Activated CD4-positive, alpha-beta T cell treated with anti-CD3 and anti-CD28 coated beads, Interleukin-2, Interleukin-6, amounts not matched to agents 100 ng/mL and 50 ng/mL, durations not matched to agents 16 hours and 8 hours (primary cell): ENCODE results near the gene IQCE.
"Not testable (repeated sequence)": the region's sequence is repeated elsewhere in the genome, so short reads cannot be mapped to it uniquely, and the experiment has no call there.

Experiments
- DNase-seq: peaks from one replicate; pipeline ENCODE4 v3.0.0-alpha.2; 2020

The IQCE gene

DNA sequence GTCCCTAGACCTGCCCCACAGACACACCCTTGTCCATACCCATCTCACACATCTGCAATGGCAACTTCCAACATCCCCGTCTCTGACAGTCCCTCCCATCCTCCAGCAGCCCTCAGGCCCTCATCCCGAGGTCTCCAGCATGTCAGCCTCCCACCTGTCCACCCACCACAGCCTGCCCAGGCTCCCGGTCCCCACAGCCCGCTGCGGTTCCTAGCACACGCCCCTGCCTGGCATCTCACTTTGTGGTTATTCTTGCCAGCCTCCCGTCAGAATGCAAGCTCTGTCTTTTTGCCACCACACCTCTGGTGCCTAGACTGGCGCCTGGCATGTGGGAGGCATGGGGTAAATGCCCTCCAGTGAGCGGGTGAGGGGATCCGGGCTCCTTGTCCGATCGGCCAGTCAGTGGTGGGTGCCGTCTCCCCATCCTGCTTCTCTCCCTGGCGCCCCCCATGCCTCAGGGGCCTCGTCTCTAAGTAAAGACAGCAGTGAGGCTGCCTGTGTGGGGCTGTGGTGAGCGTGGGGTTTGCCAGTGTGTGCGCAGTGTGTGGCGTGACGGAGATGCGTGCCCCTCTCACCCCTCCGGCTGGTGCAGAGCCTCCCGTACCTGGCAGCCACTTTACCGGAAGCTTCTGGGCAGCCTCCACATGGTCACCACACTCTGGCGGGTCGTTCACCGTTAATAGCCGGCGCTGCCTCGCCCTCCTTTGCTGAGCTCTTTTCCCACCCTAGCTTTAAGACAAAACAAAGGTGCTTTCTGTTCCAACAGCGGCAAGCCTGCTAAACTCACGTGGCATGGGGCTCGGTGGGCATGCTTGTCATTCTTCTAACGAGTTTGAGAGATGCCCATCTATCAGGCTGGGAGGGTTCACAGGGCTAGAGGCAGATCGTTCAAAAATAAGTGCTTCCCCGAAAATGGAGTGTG is 44.5 kb downstream of the IQCE start:
- no peak for DNase-seq

DNA sequence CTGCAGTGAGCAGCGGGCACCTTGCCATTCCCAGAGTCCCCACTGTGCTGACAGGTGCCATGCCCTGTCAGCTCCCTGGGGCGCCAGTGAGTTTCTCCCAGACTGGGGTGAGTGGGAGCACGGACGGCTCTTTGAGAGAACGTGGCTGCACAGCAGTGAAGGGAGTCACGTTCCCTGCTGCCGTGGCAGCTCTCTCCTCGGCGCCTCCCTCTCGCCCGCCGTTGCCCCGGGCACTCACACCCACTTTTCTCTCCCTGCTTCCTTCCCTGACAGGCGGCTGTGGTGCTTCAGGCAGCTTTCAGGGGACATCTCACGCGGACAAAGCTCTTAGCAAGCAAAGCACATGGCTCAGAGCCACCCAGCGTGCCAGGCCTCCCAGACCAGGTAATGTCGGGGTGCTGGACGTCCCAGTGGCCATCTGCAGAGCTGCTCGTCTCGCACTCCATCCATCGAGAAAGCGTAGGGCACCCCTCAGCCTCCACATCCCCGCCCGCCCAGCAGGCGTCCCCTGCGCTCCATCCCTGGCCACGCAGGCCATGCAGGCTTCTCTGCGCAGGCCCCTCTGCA is 45.9 kb downstream of the IQCE start:
- DNase-seq, result no peak

DNA sequence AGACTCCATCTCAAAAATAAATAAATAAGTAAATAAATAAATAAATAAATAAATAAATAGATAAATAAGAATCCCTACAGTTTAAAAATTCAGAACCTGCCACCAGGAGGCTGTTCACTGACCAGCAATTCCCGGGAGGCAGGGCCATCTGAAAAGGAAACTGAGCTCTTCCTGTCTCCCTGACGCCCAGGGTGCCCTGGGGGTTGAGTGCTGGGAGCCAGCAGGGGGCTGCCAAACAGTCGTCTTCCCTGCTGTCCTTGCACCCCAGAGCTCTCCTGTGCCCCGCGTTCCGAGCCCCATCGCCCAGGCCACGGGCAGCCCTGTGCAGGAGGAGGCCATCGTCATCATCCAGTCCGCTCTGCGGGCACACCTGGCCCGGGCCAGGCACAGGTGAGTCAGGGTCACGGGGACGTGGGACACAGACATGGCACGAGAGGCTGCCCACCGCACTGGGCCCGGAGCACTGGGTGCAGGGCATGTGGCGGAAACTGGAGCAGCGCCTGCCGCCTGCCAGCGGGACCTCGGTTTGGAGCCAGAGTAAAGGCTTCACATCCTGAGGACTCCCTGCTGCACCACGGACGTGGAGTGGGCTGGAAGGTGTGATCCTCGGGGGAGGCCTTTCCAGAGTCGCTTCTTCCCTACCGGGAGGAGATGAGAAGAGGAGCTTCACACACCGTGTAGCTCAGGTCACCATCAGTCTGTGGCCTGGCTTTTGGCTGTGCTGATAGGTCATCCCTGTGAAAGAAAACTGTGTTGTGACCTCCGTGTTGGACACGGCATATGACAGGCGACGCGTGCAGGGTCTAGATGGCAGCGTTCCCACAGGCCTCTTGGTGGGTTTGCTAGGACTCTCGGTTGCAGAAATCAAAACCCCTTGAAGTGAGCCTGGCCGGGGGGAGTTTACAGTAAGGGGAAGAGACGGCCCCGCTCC is 47.1 kb downstream of the IQCE start:
- DNase-seq, result no peak

GRCh38 chr7:2606539-2606936 is 47.8 kb downstream of the IQCE start:
- no peak for DNase-seq

GRCh38 chr7:2607122-2607922 is 48.5 kb downstream of the IQCE start:
- DNase-seq, result no peak

- no peak for DNase-seq
Measured at GRCh38 chr7:2607923-2608904, 49.4 kb downstream of the IQCE start.

DNA sequence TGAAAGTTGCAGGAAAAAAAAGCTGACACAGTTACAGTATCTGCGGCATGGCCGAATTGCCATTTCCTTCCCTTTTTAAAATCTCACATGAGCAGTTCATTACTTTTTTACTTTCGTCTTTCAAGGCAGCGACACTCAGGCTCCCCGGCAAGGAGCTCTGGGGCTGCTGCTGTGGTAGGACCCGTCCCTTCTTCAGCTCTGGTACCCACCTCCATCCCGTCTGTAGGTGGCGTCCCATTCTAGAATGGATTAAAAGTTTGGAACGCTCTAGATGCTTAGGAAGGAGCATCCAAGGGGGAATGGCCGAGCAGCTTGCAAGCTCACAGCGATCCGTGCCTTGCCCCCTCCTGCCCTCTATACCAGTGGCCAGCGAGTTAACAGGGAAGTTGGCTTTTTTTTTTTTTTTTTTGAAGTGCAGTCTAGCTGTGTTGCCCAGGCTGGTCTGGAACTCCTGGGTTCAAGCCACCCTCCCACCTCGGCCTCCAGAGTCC is 50.2 kb downstream of the IQCE start:
- DNase-seq, result peak; percentile 19

DNA sequence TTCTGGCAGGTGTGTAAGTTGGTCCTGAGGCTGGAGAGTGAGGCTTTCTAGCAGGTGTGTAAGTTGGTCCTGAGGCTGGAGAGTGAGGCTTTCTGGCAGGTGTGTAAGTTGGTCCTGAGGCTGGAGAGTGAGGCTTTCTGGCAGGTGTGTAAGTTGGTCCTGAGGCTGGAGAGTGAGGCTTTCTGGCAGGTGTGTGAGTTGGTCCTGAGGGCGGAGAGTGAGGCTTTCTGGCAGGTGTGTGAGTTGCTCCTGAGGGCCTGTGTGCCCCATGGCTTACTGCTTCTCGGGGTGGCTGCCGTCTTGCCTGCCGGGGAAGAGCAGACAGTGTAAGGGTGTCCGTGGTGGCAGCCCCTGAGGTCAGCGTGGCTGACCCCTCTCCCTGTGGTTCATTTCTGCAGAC is 50.9 kb downstream of the IQCE start:
- not testable (repeated sequence) for DNase-seq

DNA sequence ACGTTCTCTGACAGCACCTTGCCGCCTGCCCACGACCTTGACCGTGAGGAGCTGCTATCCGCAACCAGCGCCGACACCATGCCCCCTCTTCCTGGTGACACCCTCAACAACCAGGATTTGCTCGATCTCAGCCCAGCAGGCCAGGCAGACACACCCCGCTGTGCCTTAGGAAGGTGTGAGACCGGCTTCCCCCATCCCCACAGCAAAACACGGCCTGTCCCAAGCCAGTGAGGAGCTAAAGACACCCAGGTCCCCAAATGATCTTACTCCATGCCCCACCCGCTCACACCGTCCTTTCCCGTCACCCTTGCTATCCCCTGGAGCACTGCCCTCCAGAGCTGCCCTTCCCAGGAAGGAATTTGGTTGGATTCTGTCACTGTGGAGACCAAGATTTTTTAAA is 51.7 kb downstream of the IQCE start:
- DNase-seq, result no peak

DNA sequence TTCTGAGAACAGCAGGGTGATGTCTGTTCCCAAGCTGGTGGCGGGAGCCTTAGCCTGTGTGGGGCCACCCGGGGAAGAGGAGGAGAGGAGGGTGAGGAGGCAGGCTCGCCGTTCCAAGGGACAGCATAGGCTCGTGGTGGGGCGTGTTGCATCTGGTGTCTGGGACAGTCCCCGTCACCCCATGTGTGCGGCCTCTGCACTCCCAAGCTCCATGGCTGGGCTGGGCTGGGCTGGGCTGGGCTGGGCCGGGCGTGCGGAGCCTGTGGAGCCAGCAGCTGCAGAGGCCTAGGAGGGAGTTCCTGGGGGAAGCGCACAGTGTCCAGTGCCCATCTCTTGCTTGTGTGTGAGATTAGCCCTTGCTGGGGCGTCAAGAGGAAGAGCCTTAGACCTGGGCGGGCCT is 52.1 kb downstream of the IQCE start:
- no peak for DNase-seq

DNA sequence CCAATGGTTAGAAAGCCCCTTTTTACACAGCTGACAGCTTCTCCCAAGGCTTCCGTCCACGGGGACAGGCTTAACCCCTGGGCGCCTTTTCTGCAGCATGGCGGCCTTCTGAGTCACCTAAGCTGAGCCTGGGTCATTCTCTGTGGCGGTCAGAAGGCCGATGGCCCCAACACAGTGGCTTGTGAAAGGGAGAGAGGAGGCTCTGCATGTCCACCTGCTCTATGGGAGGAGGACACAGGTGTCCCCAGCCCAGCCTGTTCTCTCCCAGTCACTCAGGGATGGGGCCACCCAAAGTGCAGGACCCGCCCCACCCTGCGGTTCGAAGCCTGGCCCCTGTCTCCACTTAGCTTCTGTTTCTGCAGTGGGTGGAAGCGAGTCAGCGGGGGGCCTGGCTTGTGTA is 52.6 kb downstream of the IQCE start:
- DNase-seq, result no peak

DNA sequence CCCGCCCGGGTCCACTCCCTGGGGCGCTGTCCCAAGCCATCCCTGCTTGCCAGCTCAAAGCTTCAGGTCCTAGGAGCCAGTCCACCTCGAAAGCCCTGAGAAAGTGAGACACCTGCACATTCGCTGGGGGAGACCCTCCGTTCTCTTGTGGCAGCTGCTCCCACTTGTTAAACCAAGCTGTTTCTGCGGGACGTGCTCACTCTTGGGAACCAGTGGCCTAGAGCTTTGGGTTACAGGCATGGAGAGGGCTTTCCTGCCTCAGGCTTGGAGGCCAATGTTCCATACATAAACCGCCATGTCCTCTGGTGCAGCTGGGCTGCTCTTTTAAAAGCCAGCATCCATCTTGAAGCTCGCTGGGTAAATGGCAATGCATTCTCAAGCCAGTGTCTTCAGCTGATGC is 53.1 kb downstream of the IQCE start:
- DNase-seq, result no peak

DNA sequence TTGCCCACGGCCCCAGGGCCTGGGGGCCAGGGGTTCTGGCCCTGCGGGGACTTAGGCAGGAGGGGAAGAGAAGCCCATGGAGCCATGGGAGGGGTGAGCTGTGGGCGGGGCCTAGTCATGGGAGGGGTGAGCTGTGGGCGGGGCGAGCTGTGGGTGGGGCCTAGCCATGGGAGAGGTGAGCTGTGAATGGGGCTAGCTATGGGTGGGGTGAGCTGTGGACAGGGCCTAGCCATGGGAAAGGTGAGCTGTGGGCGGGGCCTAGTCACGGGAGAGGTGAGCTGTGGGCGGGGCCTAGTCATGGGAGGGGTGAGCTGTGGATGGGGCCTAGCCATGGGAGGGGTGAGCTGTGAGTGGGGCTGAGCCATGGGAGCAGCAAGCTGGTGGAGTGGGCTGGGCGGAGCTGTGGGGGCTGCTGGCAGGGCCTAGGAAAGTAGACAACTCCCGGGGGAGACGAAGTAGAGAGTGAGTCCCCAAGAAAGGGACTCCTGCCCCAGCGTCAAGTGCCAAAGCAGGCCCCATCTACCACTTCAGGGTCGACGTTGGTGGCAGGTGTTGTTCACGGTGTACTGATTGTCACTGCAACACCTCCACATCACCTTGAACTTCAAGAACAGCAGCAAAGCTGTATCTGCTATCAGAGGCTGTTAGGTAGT is 53.8 kb downstream of the IQCE start:
- DNase-seq, result peak; percentile 19

DNA sequence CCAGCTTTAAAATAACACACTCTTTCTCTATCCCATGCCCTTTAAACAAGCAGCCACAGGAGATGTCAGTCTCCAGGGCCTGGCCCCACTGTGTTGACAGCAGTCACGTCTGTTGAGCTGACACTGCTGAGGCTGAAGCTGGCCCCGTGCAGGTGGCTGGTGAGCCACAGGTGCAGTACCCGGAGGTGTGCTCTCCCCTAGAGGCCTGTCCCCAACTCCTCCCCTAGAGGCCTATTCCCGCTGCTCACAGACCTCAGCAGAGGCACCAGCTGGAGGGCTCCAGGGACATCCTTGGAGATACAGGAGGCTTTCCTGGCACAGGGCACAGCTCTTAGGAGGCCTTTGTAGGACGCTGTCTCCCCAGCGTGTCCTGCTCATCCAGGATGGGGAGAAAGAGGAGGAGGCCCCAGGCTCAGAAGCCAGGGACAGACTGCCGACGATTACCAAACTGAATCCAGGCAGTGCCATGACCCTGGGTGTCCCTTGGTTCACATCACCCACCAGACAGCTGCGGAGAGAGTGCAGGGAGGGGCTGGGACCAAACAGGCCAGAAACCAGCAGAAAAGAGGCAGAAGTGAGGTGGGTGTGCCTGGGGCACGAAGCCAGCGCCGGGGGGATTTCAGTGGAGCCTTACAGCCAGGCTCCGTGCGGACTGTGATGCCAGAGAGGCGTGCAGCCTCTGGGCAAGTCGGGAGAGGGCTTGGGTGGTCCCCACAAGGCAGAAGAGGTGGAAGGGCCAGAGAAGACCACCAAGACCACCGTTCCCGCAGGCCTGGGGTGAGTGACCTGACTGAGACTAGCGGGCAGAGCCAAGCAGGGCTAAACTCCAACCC is 54.5 kb downstream of the IQCE start:
- DNase-seq, result no peak

DNA sequence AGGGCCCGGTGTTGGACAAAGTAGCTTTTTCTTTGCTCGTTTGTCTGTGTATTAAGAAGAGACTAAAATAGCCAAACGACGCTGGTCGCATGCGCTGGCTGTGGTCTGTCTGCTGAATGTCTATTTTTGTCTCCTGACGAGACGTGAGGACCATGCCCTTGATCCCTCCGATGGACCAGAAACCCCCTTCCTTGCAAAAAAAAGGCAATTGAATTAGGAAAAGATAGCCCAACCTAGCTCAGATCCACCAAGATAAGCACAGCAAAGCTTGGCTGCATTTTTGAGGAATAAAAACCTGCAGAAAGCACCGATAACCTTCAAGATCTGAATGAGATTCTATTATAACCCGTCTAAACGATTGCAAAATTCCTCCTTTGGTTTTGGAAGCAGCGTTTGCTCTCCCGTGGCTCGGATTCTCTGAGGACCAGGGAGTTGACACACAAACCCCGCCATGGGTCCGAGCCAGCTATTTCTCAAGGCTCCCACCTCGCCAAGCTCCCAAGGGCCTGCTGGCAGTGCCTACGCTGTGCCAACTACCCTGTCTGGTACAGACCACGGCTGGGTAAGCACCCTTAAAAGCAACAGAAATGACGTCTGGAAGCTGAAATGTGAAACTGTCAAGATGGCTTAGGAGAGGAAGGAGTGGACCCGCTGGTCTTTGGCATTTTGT is 55.3 kb downstream of the IQCE start:
- DNase-seq, result no peak

- no peak for DNase-seq
Measured at GRCh38 chr7:2614631-2615330, 56.0 kb downstream of the IQCE start.

GRCh38 chr7:2616387-2617324 is 57.9 kb downstream of the IQCE start:
- no peak for DNase-seq
